SK-N-SH treated with all-trans-retinoic acid at 6 μM for 48 hours (cell line): ENCODE results near the gene RASSF5.

Experiments
- PATZ1 ChIP-seq: fragments of 250-450 bp; sonication (Bioruptor Pico); IDR thresholded peaks from 2 replicates; pipeline ENCODE4 v1.8.0; 2020; ENCODE audit warnings: mild to moderate bottlenecking, moderate library complexity, borderline replicate concordance
- ZNF565 ChIP-seq: fragments of 450-650 bp; formaldehyde crosslinking; conservative IDR thresholded peaks from 2 replicates; pipeline ENCODE4 v1.5.0; 2020; ENCODE audit warnings: low read depth, mild to moderate bottlenecking, moderate library complexity
- ZNF70 ChIP-seq: fragments of 450-650 bp; formaldehyde crosslinking; IDR thresholded peaks from 2 replicates; pipeline ENCODE4 v1.5.0; 2020; ENCODE audit warnings: mild to moderate bottlenecking, moderate library complexity

GRCh38 chr1:206550446-206550845 lies 43.1 kb downstream of the RASSF5 start:
- TF ChIP-seq PATZ1 (CRISPR knock-in tag) (no peak), ZNF70 (CRISPR knock-in tag) (no peak), ZNF565 (CRISPR knock-in tag) (no peak)
